Uterus (tissue), 4 donors: Measurements from ENCODE around the gene C15orf61. TPM values are rescaled to one million over a fixed set of nuclear protein-coding genes. Genes with fewer than 3 reads are reported as not detected.

Source experiments
- DNase-seq, 2 donors: peaks; one replicate each; pipeline ENCODE4 v3.0.0-alpha.2; 2019 to 2020
- H3K27ac ChIP-seq, 2 donors: fragments of 200-600 bp; sonication (generic); 1 replicate in 1 of 2; 2 replicates in 1 of 2; pipeline ENCODE4 v1.5.1; 2016 to 2018
- H3K27me3 ChIP-seq, 2 donors: fragments of 200-600 bp; sonication (generic); one replicate each; pipeline ENCODE4 v1.5.1; 2018 to 2019; ENCODE audit warnings: control low read depth in 1 of 2
- H3K36me3 ChIP-seq, 2 donors: fragments of 200-600 bp; sonication (generic); one replicate each; pipeline ENCODE4 v1.5.1; 2019; ENCODE audit warnings: control low read depth in 1 of 2
- H3K4me1 ChIP-seq, 2 donors: fragments of 200-600 bp; sonication (generic); one replicate each; pipeline ENCODE4 v1.5.1; 2018 to 2019; ENCODE audit warnings: control low read depth in 1 of 2
- H3K4me3 ChIP-seq, 2 donors: fragments of 200-600 bp; sonication (generic); 1 replicate in 1 of 2; 2 replicates in 1 of 2; pipeline ENCODE4 v1.5.1; 2018 to 2019; ENCODE audit warnings: mild to moderate bottlenecking in 1 of 2
- H3K9me3 ChIP-seq, 2 donors: fragments of 200-600 bp; sonication (generic); one replicate each; pipeline ENCODE4 v1.5.1; 2019; ENCODE audit warnings: control low read depth in 1 of 2
- POLR2A ChIP-seq, 2 donors: fragments of 450-650 bp; IDR thresholded peaks; one replicate each; pipeline ENCODE4 v1.6.1; 2016; ENCODE audit warnings: antibody characterized with exemption in 2 of 2, mild to moderate bottlenecking in 1 of 2, moderate library complexity in 1 of 2
- intact Hi-C: fragments of 100-400 bp; cut with DNase I; formaldehyde crosslinking; loops from one replicate; pipeline ENCODE4 v1.15.1; 2023; ENCODE audit warnings: low total_unique reads
- total RNA-seq, 4 donors: library from RNA; depleted of rRNA in 3 of 4; stranded (reverse); fragments of >200 nt in 3 of 4; gene quantifications; one replicate each; pipeline versions ENCODE4 v1.1.0 to v1.2.4, GENCODE V29; 2014 to 2023
- TF ChIP-seq, protein P1 (sequence below), 4 experiments: fragments of 200-600 bp in 2 of 4; fragments of 450-650 bp in 2 of 4; sonication (generic) in 2 of 4; IDR thresholded peaks; one replicate each; pipeline ENCODE4 v1.5.1; 2016 to 2019; ENCODE audit warnings: antibody characterized with exemption in 4 of 4, mild to moderate bottlenecking in 2 of 4, moderate library complexity in 1 of 4
- donor health status: DM: yes; HTN: yes; CAD: no.

Gene C15orf61
- total RNA-seq, 4 donors from 2014 or later: 0.51 to 11.5 (median 4.9) TPM

DNA sequence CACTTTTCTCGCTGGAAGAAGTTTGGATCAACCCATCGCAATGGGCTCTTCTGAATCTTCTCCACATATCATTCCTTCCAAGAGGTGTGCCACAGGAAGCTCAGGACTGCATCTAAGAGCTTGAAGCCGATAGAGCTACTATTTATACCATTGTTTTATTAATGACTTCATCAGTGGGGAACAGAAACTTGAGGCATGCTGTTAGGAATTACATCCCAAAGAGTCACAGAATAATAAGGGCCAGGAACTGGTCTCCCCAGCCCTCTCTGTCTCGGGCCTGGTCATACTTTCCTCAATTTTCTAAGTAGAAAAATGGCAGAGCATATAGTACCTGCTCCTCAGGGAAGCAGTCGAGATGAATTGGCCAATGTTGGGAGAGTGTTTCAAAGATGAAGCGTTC is 16.9 kb upstream of the C15orf61 start:
- DNase-seq: no peak
- TF ChIP-seq, protein P1, sequence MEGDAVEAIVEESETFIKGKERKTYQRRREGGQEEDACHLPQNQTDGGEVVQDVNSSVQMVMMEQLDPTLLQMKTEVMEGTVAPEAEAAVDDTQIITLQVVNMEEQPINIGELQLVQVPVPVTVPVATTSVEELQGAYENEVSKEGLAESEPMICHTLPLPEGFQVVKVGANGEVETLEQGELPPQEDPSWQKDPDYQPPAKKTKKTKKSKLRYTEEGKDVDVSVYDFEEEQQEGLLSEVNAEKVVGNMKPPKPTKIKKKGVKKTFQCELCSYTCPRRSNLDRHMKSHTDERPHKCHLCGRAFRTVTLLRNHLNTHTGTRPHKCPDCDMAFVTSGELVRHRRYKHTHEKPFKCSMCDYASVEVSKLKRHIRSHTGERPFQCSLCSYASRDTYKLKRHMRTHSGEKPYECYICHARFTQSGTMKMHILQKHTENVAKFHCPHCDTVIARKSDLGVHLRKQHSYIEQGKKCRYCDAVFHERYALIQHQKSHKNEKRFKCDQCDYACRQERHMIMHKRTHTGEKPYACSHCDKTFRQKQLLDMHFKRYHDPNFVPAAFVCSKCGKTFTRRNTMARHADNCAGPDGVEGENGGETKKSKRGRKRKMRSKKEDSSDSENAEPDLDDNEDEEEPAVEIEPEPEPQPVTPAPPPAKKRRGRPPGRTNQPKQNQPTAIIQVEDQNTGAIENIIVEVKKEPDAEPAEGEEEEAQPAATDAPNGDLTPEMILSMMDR (IDR thresholded peaks at IDR 0.05): no peak
- TF ChIP-seq POLR2A (IDR thresholded peaks at IDR 0.05): no peak
- intact Hi-C loops: no loop called here

DNA sequence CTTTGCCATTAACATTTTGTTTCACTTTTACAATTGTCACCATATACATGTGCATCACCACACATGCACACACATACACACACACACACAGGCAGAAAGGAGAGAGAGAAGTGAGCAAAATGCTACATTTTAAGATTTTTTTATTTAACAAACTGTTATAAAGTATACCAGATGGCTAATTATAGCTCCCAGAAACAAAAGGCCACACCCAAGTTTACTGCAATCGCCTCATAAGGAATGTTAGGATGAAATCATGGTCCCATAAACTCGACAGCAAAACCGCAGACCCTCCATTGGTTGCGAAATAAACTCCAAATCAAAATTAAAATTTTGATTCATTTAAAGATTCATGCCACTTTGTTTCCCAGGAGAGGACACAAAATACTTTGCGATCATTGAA is 16.1 kb upstream of the C15orf61 start:
- H3K27me3 ChIP-seq: no peaks in the 10 kb centered on the region
- no peak overlapping the region for H3K4me3 ChIP-seq
- no peak overlapping the region for H3K27ac ChIP-seq
- peak in 1 of 2 donors; percentile 20 for DNase-seq
- no peaks in the 10 kb centered on the region for H3K36me3 ChIP-seq
- no peaks in the 10 kb centered on the region for H3K9me3 ChIP-seq
- no peaks in the 10 kb centered on the region for H3K4me1 ChIP-seq
- intact Hi-C loops: no loop called here
- TF ChIP-seq POLR2A (IDR thresholded peaks at IDR 0.05): no peak
- TF ChIP-seq, protein P1 (IDR thresholded peaks at IDR 0.05): no peak

More for the DNA sequence above, 16.9 kb upstream of the C15orf61 start:
- Histone ChIP-seq H3K4me1 (no peaks in the 10 kb centered on the region), H3K27me3 (no peaks in the 10 kb centered on the region), H3K27ac (no peak overlapping the region), H3K36me3 (no peaks in the 10 kb centered on the region), H3K4me3 (no peak overlapping the region), H3K9me3 (no peaks in the 10 kb centered on the region)

DNA sequence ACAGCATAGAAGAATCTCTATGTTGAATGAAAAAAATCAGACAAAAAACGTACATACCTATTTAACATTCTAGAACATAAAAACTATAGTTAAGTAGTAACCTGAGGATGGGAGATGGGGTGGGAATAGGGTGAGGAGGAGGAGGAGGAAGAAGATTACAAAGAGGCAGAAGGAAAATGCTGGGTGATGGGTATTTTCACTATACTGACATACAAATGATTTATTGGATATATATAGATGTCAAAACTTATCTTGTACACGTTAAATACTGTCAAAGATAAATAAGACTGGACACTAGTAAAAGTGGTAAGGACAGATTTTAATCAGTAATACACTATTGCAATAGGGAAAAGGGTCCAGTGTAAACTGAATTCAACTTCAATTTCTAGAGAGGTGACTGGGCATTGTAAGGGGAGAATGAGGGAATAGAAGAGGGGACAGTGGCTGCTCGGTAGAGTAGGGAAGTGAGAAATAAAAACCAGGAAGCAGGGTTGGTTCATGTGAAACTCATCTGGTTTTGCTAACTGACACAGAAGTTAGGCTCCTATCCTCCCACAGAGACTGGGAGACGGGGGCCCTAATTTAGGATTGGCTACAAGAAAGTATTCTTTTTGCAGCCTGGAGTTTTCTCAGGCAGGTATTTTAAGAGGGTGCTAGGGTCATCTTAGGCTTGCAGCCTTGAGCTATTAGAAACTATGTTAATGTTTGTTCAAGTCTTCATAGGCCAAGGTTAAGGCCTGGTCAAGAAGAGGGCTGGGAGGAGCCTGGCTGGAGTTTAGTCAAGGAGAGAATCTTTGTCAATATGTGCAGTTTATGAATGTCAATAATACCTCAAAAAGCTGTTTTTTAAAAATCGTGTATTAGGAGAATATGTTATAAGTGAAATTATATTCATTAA is 15.0 kb upstream of the C15orf61 start:
- Histone ChIP-seq H3K27ac (no peak overlapping the region), H3K4me3 (no peak overlapping the region), H3K4me1 (no peaks in the 10 kb centered on the region), H3K27me3 (no peaks in the 10 kb centered on the region), H3K9me3 (no peaks in the 10 kb centered on the region), H3K36me3 (no peaks in the 10 kb centered on the region)
- intact Hi-C loops: no loop called here
- TF ChIP-seq, protein P1 (IDR thresholded peaks at IDR 0.05): no peak
- no peak for TF ChIP-seq POLR2A (IDR thresholded peaks at IDR 0.05)
- DNase-seq: no peak

DNA sequence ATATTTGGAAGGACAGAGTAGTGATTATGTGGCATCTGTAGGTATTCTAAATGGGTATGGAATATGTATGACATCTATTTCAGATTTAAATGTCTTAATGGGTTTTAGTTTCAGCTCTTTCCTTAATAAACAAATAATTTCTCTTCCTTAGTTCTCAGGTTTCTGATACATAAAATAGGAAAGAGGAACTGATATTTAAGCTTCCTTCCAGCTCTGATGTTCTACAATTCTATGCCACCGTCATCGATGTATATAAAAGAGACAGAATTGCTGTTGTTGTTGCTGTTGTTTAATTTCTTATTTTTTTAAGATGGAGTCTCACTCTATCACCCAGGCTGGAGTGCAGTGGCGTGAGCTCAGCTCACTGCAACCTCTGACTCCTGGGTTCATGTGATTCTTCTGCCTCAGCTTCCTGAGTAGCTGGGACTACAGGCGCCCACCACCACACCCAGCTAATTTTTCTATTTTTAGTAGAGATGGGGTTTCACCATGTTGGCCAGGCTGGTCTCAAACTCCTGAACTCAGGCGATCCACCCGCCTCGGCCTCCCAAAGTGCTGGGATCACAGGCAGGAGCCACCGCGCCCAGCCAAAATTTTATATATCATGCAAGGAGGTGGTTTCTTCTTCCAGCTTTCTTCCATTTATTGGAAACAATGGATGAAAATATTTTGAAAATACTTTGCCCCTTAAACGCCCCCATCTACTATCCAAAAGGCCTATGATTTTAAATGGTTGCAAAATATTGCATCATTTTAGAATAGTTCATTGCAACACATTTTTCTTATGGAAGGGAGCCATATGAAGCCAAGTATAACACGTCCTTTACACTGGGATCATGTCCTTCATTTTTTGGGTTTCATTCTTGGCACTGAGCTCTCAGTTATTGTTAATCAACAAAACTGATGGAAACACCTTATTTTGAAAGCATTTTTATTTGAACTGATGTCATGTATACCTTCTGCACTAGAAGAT is 13.9 kb upstream of the C15orf61 start:
- no peak for DNase-seq
- TF ChIP-seq, protein P1 (IDR thresholded peaks at IDR 0.05): no peak
- no peak for TF ChIP-seq POLR2A (IDR thresholded peaks at IDR 0.05)
- no peak overlapping the region for H3K4me3 ChIP-seq
- intact Hi-C loops: no loop called here
- H3K27me3 ChIP-seq: no peaks in the 10 kb centered on the region
- no peak overlapping the region for H3K27ac ChIP-seq
- no peaks in the 10 kb centered on the region for H3K4me1 ChIP-seq
- no peaks in the 10 kb centered on the region for H3K36me3 ChIP-seq
- H3K9me3 ChIP-seq: no peaks in the 10 kb centered on the region
